Uterus (tissue), 2 donors: Measurements from ENCODE around the gene GGA3.

Source experiments
- POLR2A ChIP-seq, 2 donors: fragments of 450-650 bp; IDR thresholded peaks; one replicate each; pipeline ENCODE4 v1.6.1; 2016; ENCODE audit warnings: antibody characterized with exemption in 2 of 2, mild to moderate bottlenecking in 1 of 2, moderate library complexity in 1 of 2
- TF ChIP-seq, protein P1 (sequence below), 4 experiments: fragments of 200-600 bp in 2 of 4; fragments of 450-650 bp in 2 of 4; sonication (generic) in 2 of 4; IDR thresholded peaks; one replicate each; pipeline ENCODE4 v1.5.1; 2016 to 2019; ENCODE audit warnings: antibody characterized with exemption in 4 of 4, mild to moderate bottlenecking in 2 of 4, moderate library complexity in 1 of 4

DNA sequence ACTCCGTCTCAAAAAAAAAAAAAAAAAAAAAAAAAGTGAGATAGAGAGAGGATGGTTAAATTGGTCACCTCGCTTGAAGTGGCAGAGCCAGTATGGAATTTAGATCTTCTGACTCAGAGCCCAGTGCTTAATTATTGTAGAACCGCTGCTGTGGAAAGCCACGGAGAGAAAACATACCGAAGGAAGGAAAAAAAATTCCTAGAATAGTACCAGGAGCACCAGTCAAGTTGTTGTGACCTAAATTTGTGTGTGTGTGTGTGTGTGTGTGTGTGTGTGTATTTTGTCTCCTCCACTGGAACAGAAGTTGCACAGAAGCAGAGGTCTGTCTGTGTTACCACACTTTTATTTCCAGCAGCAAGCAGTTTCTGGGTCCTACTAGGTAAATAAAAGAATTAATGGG lies 66.5 kb downstream of the GGA3 start:
- no peak for TF ChIP-seq POLR2A (IDR thresholded peaks at IDR 0.05)
- TF ChIP-seq, protein P1, sequence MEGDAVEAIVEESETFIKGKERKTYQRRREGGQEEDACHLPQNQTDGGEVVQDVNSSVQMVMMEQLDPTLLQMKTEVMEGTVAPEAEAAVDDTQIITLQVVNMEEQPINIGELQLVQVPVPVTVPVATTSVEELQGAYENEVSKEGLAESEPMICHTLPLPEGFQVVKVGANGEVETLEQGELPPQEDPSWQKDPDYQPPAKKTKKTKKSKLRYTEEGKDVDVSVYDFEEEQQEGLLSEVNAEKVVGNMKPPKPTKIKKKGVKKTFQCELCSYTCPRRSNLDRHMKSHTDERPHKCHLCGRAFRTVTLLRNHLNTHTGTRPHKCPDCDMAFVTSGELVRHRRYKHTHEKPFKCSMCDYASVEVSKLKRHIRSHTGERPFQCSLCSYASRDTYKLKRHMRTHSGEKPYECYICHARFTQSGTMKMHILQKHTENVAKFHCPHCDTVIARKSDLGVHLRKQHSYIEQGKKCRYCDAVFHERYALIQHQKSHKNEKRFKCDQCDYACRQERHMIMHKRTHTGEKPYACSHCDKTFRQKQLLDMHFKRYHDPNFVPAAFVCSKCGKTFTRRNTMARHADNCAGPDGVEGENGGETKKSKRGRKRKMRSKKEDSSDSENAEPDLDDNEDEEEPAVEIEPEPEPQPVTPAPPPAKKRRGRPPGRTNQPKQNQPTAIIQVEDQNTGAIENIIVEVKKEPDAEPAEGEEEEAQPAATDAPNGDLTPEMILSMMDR (IDR thresholded peaks at IDR 0.05) = no peak
